DOHH2 (cell line): ENCODE measurements around the gene CALN1.

Experiments
- EZH2phosphoT487 ChIP-seq: fragments of 200-600 bp; sonication (generic); IDR thresholded peaks from 2 replicates; pipeline ENCODE4 v1.6.1; 2017; ENCODE audit warnings: borderline replicate concordance, mild to moderate bottlenecking, antibody characterized with exemption, low read length, moderate library complexity, mixed read lengths
- TF ChIP-seq, protein P1 (sequence below): fragments of 200-600 bp; sonication (generic); IDR thresholded peaks from one replicate; pipeline ENCODE4 v1.5.1; 2014; ENCODE audit warnings: antibody characterized with exemption, mild to moderate bottlenecking, low read depth, low read length; ENCODE audit not compliant: poor library complexity, severe bottlenecking

GRCh38 chr7:72021716-72022115, 390.4 kb downstream of the CALN1 start:
- TF ChIP-seq, protein P1, sequence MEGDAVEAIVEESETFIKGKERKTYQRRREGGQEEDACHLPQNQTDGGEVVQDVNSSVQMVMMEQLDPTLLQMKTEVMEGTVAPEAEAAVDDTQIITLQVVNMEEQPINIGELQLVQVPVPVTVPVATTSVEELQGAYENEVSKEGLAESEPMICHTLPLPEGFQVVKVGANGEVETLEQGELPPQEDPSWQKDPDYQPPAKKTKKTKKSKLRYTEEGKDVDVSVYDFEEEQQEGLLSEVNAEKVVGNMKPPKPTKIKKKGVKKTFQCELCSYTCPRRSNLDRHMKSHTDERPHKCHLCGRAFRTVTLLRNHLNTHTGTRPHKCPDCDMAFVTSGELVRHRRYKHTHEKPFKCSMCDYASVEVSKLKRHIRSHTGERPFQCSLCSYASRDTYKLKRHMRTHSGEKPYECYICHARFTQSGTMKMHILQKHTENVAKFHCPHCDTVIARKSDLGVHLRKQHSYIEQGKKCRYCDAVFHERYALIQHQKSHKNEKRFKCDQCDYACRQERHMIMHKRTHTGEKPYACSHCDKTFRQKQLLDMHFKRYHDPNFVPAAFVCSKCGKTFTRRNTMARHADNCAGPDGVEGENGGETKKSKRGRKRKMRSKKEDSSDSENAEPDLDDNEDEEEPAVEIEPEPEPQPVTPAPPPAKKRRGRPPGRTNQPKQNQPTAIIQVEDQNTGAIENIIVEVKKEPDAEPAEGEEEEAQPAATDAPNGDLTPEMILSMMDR = no peak
- TF ChIP-seq EZH2phosphoT487 = no peak
